GM21786 (cell line): ENCODE data around the gene IL17RD.

Experiments
- ATAC-seq: cut with Tn5 transposase; IDR thresholded peaks from one replicate; pipeline ENCODE4 v1.9.1; 2021; ENCODE audit not compliant: unreplicated experiment

Gene IL17RD

GRCh38 chr3:57131210-57131588 lies 34.0 kb downstream of the IL17RD start:
- no peak for ATAC-seq

GRCh38 chr3:57130571-57131209 lies 34.5 kb downstream of the IL17RD start:
- ATAC-seq, result no peak

- no peak for ATAC-seq
These were observed 36.1 kb downstream of the IL17RD start for GRCh38 chr3:57128826-57129667.

GRCh38 chr3:57127891-57128518 lies 37.1 kb downstream of the IL17RD start:
- no peak for ATAC-seq

GRCh38 chr3:57126244-57126643 lies 38.9 kb downstream of the IL17RD start:
- ATAC-seq, result no peak

- no peak for ATAC-seq
These were observed 44.5 kb downstream of the IL17RD start for GRCh38 chr3:57120451-57121174.

- no peak for ATAC-seq
These were observed 45.1 kb downstream of the IL17RD start for GRCh38 chr3:57120040-57120439.

- no peak for ATAC-seq
These were observed 46.9 kb downstream of the IL17RD start for GRCh38 chr3:57118254-57118653.

GRCh38 chr3:57116501-57116900 lies 48.7 kb downstream of the IL17RD start:
- no peak for ATAC-seq

- no peak for ATAC-seq
These were observed 52.9 kb downstream of the IL17RD start for GRCh38 chr3:57112206-57112605.

GRCh38 chr3:57110798-57111197 lies 54.4 kb downstream of the IL17RD start:
- ATAC-seq, result no peak

GRCh38 chr3:57110214-57110613 lies 54.9 kb downstream of the IL17RD start:
- no peak for ATAC-seq

- no peak for ATAC-seq
These were observed 55.5 kb downstream of the IL17RD start for GRCh38 chr3:57109437-57110199.

GRCh38 chr3:57108684-57109083 lies 56.5 kb downstream of the IL17RD start:
- ATAC-seq, result no peak

- ATAC-seq, result no peak
These were observed 59.6 kb downstream of the IL17RD start for GRCh38 chr3:57105585-57105984.

- no peak for ATAC-seq
These were observed 65.0 kb downstream of the IL17RD start for GRCh38 chr3:57100046-57100695.

GRCh38 chr3:57098418-57099310 lies 66.5 kb downstream of the IL17RD start:
- no peak for ATAC-seq

GRCh38 chr3:57097536-57097935 lies 67.6 kb downstream of the IL17RD start:
- no peak for ATAC-seq

GRCh38 chr3:57095363-57095762 lies 69.8 kb downstream of the IL17RD start:
- no peak for ATAC-seq
